ENCODE results near the gene ANXA9.
A peak's percentile ranks its signal among the peaks of the same experiment; 100 is the strongest.

Gene ANXA9

GRCh38 chr1:151008244-151009205 is 26.4 kb downstream of the ANXA9 start, which contains the start of gene PRUNE1:
Gene PRUNE1, plus strand, starts transcription at chr1:151008449. Its CDS starts 184 bp downstream, at chr1:151008633.
- Histone ChIP-seq H3K4me3 (ENCODE audit: low read length) (peak within 1 kb of the TSS; percentile 99), H3K4me1 (ENCODE audit: control insufficient read depth, insufficient read depth, low read length) (peaks cover 62% of the 10 kb centered on the region), H3K27me3 (replicated peaks; ENCODE audit: control insufficient read depth, insufficient read depth, low read length) (no peaks in the 10 kb centered on the region), H3K9ac (ENCODE audit: low read length) (peak within 1 kb of the TSS; percentile 96), H3K9me3 (ENCODE audit: control insufficient read depth, low read length) (no peaks in the 10 kb centered on the region), H3K36me3 (ENCODE audit: control insufficient read depth, insufficient read depth, low read length, severe bottlenecking) (no peaks in the 10 kb centered on the region)
- DNase-seq (ENCODE audit: low read depth) = peak; percentile 99

GRCh38 chr1:151009206-151009587 is 27.1 kb downstream of the ANXA9 start:
- Histone ChIP-seq H3K4me3 (ENCODE audit: low read length) (peak overlapping the region; percentile 99), H3K9ac (ENCODE audit: low read length) (peak overlapping the region; percentile 96), H3K4me1 (ENCODE audit: control insufficient read depth, insufficient read depth, low read length) (peaks cover 64% of the 10 kb centered on the region), H3K36me3 (ENCODE audit: control insufficient read depth, insufficient read depth, low read length, severe bottlenecking) (no peaks in the 10 kb centered on the region), H3K9me3 (ENCODE audit: control insufficient read depth, low read length) (no peaks in the 10 kb centered on the region), H3K27me3 (replicated peaks; ENCODE audit: control insufficient read depth, insufficient read depth, low read length) (no peaks in the 10 kb centered on the region)
- DNase-seq (ENCODE audit: low read depth) = no peak

- H3K27me3 ChIP-seq (replicated peaks; ENCODE audit: control insufficient read depth, insufficient read depth, low read length) = no peaks in the 10 kb centered on the region
- peak overlapping the region; percentile 99 for H3K4me3 ChIP-seq (ENCODE audit: low read length)
- H3K9me3 ChIP-seq (ENCODE audit: control insufficient read depth, low read length) = no peaks in the 10 kb centered on the region
- peak overlapping the region; percentile 96 for H3K9ac ChIP-seq (ENCODE audit: low read length)
- H3K4me1 ChIP-seq (ENCODE audit: control insufficient read depth, insufficient read depth, low read length) = peaks cover 64% of the 10 kb centered on the region
- no peak for DNase-seq (ENCODE audit: low read depth)
- no peaks in the 10 kb centered on the region for H3K36me3 ChIP-seq (ENCODE audit: control insufficient read depth, insufficient read depth, low read length, severe bottlenecking)
Measured at GRCh38 chr1:151009674-151010345, 27.7 kb downstream of the ANXA9 start.

- DNase-seq (ENCODE audit: low read depth) = no peak
- Histone ChIP-seq H3K4me1 (ENCODE audit: control insufficient read depth, insufficient read depth, low read length) (peaks cover 63% of the 10 kb centered on the region), H3K4me3 (ENCODE audit: low read length) (no peak overlapping the region), H3K9me3 (ENCODE audit: control insufficient read depth, low read length) (no peaks in the 10 kb centered on the region), H3K36me3 (ENCODE audit: control insufficient read depth, insufficient read depth, low read length, severe bottlenecking) (no peaks in the 10 kb centered on the region), H3K9ac (ENCODE audit: low read length) (no peak overlapping the region), H3K27me3 (replicated peaks; ENCODE audit: control insufficient read depth, insufficient read depth, low read length) (no peaks in the 10 kb centered on the region)
Measured at GRCh38 chr1:151010346-151010726, 28.2 kb downstream of the ANXA9 start.

- Histone ChIP-seq H3K4me1 (ENCODE audit: control insufficient read depth, insufficient read depth, low read length) (peaks cover 59% of the 10 kb centered on the region), H3K27me3 (replicated peaks; ENCODE audit: control insufficient read depth, insufficient read depth, low read length) (no peaks in the 10 kb centered on the region), H3K4me3 (ENCODE audit: low read length) (no peak overlapping the region), H3K36me3 (ENCODE audit: control insufficient read depth, insufficient read depth, low read length, severe bottlenecking) (no peaks in the 10 kb centered on the region), H3K9me3 (ENCODE audit: control insufficient read depth, low read length) (no peaks in the 10 kb centered on the region), H3K9ac (ENCODE audit: low read length) (no peak overlapping the region)
- DNase-seq (ENCODE audit: low read depth) = no peak
Measured at GRCh38 chr1:151011154-151011850, 29.2 kb downstream of the ANXA9 start.

- peak overlapping the region; percentile 57 for H3K4me3 ChIP-seq (ENCODE audit: low read length)
- H3K4me1 ChIP-seq (ENCODE audit: control insufficient read depth, insufficient read depth, low read length) = peaks cover 48% of the 10 kb centered on the region
- no peaks in the 10 kb centered on the region for H3K9me3 ChIP-seq (ENCODE audit: control insufficient read depth, low read length)
Measured at GRCh38 chr1:151012684-151013471, 30.8 kb downstream of the ANXA9 start.

GRCh38 chr1:151013518-151013917 is 31.4 kb downstream of the ANXA9 start:
- DNase-seq (ENCODE audit: low read depth) = no peak
- Histone ChIP-seq H3K27me3 (replicated peaks; ENCODE audit: control insufficient read depth, insufficient read depth, low read length) (no peaks in the 10 kb centered on the region), H3K4me1 (ENCODE audit: control insufficient read depth, insufficient read depth, low read length) (peaks cover 45% of the 10 kb centered on the region), H3K36me3 (ENCODE audit: control insufficient read depth, insufficient read depth, low read length, severe bottlenecking) (peaks cover 9% of the 10 kb centered on the region), H3K9ac (ENCODE audit: low read length) (peak overlapping the region; percentile 55), H3K4me3 (ENCODE audit: low read length) (peak overlapping the region; percentile 57), H3K9me3 (ENCODE audit: control insufficient read depth, low read length) (no peaks in the 10 kb centered on the region)

More at GRCh38 chr1:151012684-151013471, 30.8 kb downstream of the ANXA9 start:
- Histone ChIP-seq H3K27me3 (replicated peaks; ENCODE audit: control insufficient read depth, insufficient read depth, low read length) (no peaks in the 10 kb centered on the region), H3K9ac (ENCODE audit: low read length) (peak overlapping the region; percentile 55), H3K36me3 (ENCODE audit: control insufficient read depth, insufficient read depth, low read length, severe bottlenecking) (peaks cover 3% of the 10 kb centered on the region)
- no peak for DNase-seq (ENCODE audit: low read depth)

GRCh38 chr1:151024540-151025146 is 42.6 kb downstream of the ANXA9 start:
- Histone ChIP-seq H3K9me3 (ENCODE audit: control insufficient read depth, low read length) (no peaks in the 10 kb centered on the region), H3K9ac (ENCODE audit: low read length) (no peak overlapping the region), H3K27me3 (replicated peaks; ENCODE audit: control insufficient read depth, insufficient read depth, low read length) (no peaks in the 10 kb centered on the region), H3K4me1 (ENCODE audit: control insufficient read depth, insufficient read depth, low read length) (no peaks in the 10 kb centered on the region), H3K4me3 (ENCODE audit: low read length) (no peak overlapping the region), H3K36me3 (ENCODE audit: control insufficient read depth, insufficient read depth, low read length, severe bottlenecking) (peaks cover 39% of the 10 kb centered on the region)
- DNase-seq (ENCODE audit: low read depth) = peak; percentile 78

GRCh38 chr1:151026460-151026859 is 44.4 kb downstream of the ANXA9 start:
- H3K9ac ChIP-seq (ENCODE audit: low read length) = no peak overlapping the region
- DNase-seq (ENCODE audit: low read depth) = no peak
- no peak overlapping the region for H3K4me3 ChIP-seq (ENCODE audit: low read length)
- H3K4me1 ChIP-seq (ENCODE audit: control insufficient read depth, insufficient read depth, low read length) = no peaks in the 10 kb centered on the region
- no peaks in the 10 kb centered on the region for H3K9me3 ChIP-seq (ENCODE audit: control insufficient read depth, low read length)
- H3K27me3 ChIP-seq (replicated peaks; ENCODE audit: control insufficient read depth, insufficient read depth, low read length) = no peaks in the 10 kb centered on the region
- H3K36me3 ChIP-seq (ENCODE audit: control insufficient read depth, insufficient read depth, low read length, severe bottlenecking) = peaks cover 52% of the 10 kb centered on the region

GRCh38 chr1:151032164-151032563 is 50.1 kb downstream of the ANXA9 start:
- H3K9ac ChIP-seq (ENCODE audit: low read length) = no peak overlapping the region
- peaks cover 54% of the 10 kb centered on the region for H3K36me3 ChIP-seq (ENCODE audit: control insufficient read depth, insufficient read depth, low read length, severe bottlenecking)

More at GRCh38 chr1:151032164-151032563, 50.1 kb downstream of the ANXA9 start:
- Histone ChIP-seq H3K9me3 (ENCODE audit: control insufficient read depth, low read length) (no peaks in the 10 kb centered on the region), H3K27me3 (replicated peaks; ENCODE audit: control insufficient read depth, insufficient read depth, low read length) (no peaks in the 10 kb centered on the region), H3K4me3 (ENCODE audit: low read length) (no peak overlapping the region), H3K4me1 (ENCODE audit: control insufficient read depth, insufficient read depth, low read length) (no peaks in the 10 kb centered on the region)
- no peak for DNase-seq (ENCODE audit: low read depth)

Data from adipocyte (in vitro differentiated cells).